Common myeloid progenitor, CD34-positive (primary cell): ENCODE data around the gene HDAC4.

ENCODE experiments used
- CTCF ChIA-PET: fragments of 350-600 bp; sonication (Branson Sonifier 250); formaldehyde crosslinking; loops from one replicate; lab custom pipeline; 2021; ENCODE audit warnings: antibody characterized with exemption; lab: Charles Lee
- POLR2A ChIA-PET: fragments of 350-600 bp; sonication (Branson Sonifier 250); formaldehyde crosslinking; loops from one replicate; lab custom pipeline; 2021; ENCODE audit warnings: antibody characterized with exemption; lab: Charles Lee
- DNase-seq, 3 donors: peaks; one replicate each; pipeline versions ENCODE4 v3.0.0 to v3.0.0-alpha.2; 2013
- H3K27ac ChIP-seq, 2 experiments: 1 replicate in 1 of 2; 2 replicates in 1 of 2; pipeline ENCODE4 v1.7.0; 2013; ENCODE audit warnings: inconsistent platforms in 2 of 2, low read length in 2 of 2, mild to moderate bottlenecking in 2 of 2, low read depth in 1 of 2, moderate library complexity in 1 of 2; ENCODE audit not compliant: severe bottlenecking in 2 of 2, insufficient read depth in 1 of 2, poor library complexity in 1 of 2
- H3K27me3 ChIP-seq, 5 experiments: replicated peaks in 2 of 5; 1 replicate in 3 of 5; 2 replicates in 2 of 5; pipeline versions ENCODE4 v1.6.1 to v1.7.0; 2013; ENCODE audit warnings: low read length in 4 of 5, mild to moderate bottlenecking in 2 of 5, moderate library complexity in 2 of 5, inconsistent platforms in 1 of 5; ENCODE audit not compliant: insufficient read depth in 5 of 5, control insufficient read depth in 4 of 5
- H3K36me3 ChIP-seq, 4 experiments: 1 replicate in 2 of 4; 2 replicates in 2 of 4; pipeline versions ENCODE4 v1.6.1 to v1.7.0; 2013; ENCODE audit warnings: low read length in 3 of 4, control low read depth in 1 of 4, mild to moderate bottlenecking in 1 of 4; ENCODE audit not compliant: control insufficient read depth in 4 of 4, insufficient read depth in 4 of 4
- H3K4me1 ChIP-seq, 4 experiments: 1 replicate in 3 of 4; 2 replicates in 1 of 4; pipeline versions ENCODE4 v1.6.1 to v1.7.1; 2013; ENCODE audit warnings: low read length in 3 of 4, mild to moderate bottlenecking in 3 of 4, control low read depth in 1 of 4, inconsistent platforms in 1 of 4, moderate library complexity in 1 of 4; ENCODE audit not compliant: control insufficient read depth in 4 of 4, insufficient read depth in 4 of 4; ENCODE audit errors: control extremely low read depth in 1 of 4
- H3K4me3 ChIP-seq, 7 experiments: 1 replicate in 4 of 7; 2 replicates in 3 of 7; pipeline versions ENCODE4 v1.5.1 to v1.7.0; 2013; ENCODE audit warnings: mild to moderate bottlenecking in 7 of 7, low read length in 6 of 7, moderate library complexity in 6 of 7, inconsistent platforms in 2 of 7, low read depth in 2 of 7, control low read depth in 1 of 7; ENCODE audit not compliant: insufficient read depth in 4 of 7, control insufficient read depth in 1 of 7; ENCODE audit errors: extremely low read depth in 1 of 7
- H3K9me3 ChIP-seq, 5 experiments: 1 replicate in 4 of 5; 2 replicates in 1 of 5; pipeline versions ENCODE4 v1.6.1 to v1.7.1; 2013; ENCODE audit warnings: low read length in 4 of 5, mild to moderate bottlenecking in 2 of 5, inconsistent platforms in 1 of 5, low read depth in 1 of 5, moderate library complexity in 1 of 5; ENCODE audit not compliant: control insufficient read depth in 4 of 5, insufficient read depth in 2 of 5; ENCODE audit errors: control extremely low read depth in 1 of 5
- WGBS: methylation state at CpG from one replicate; pipeline ENCODE4 v1.1.5; 2013; ENCODE audit not compliant: insufficient coverage; 5-methylcytosine and 5-hydroxymethylcytosine counted together

HDAC4 gene

DNA sequence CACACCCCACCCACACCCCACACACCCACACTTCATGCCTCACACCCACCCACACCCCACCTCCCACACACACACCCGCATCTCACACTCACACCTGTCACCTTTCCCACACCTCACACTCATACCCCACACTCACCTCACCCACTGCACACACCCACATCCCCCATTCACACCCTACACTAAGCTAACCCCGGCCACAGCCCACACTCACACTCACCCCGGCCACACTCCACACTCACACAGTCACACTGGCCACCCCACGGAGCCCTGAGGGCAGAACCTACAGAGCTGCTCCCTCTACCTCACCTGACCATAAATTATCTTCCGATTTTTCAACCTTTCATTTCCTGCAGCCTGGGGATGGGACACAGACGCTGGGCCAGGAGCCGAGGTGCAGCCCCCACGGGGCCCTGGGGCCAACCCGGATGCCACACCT is 241.3 kb downstream of the HDAC4 start:
- WGBS: 96% methylated on average over 7 of the region's 9 CpGs
- no peak overlapping the region for H3K27ac ChIP-seq
- CTCF ChIA-PET: no interaction called here
- no peak for DNase-seq
- POLR2A ChIA-PET: interaction anchor here (0.7 kb wide), 1 partner anchor 57 kb away, joined by 3 read pairs; no protein-coding TSS in a partner anchor
- peaks cover 0 to 52% (median 22%) of the 10 kb centered on the region in 4 experiments for H3K36me3 ChIP-seq
- no peaks in the 10 kb centered on the region for H3K4me1 ChIP-seq
- no peaks in the 10 kb centered on the region for H3K27me3 ChIP-seq
- no peaks in the 10 kb centered on the region for H3K9me3 ChIP-seq
- no peak overlapping the region for H3K4me3 ChIP-seq

DNA sequence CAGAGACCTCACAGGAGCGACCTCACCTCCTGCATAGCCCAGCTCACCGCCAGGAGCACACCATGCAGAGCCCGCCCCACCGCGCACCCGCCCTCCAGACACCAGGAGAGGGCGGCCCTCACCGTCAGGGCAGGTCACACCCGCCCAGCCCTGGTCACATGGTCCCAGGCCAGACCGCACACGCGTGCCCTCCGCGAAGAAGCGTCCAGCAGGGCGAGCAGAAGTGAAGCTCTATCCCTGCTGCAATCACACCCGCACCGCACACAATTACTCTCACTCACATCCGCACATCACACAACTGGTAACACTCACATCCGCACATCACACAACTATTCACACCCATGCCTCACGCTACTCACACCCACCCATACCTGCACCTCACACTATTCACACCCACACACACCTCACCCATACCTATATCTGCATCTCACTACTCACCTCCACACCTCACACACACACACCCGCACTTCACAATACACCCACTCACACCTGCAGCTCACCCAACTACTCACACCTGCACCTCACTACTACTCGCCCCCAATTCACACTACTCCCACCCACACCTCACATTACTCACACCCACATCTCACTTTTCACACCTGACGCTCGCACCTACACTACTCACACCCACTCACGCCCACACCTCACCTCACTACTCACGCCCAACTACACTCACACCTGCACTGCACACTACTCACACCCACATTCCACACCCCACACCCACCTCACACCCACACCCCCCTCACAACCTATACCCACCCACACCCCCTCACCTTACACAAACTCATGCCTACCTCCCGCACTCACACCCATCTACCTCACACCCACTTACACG is 242.0 kb downstream of the HDAC4 start:
- no peak overlapping the region for H3K27ac ChIP-seq
- WGBS: 100% methylated on average over 29 of the region's 29 CpGs
- H3K36me3 ChIP-seq: peaks cover 0 to 53% (median 25%) of the 10 kb centered on the region in 4 experiments
- H3K9me3 ChIP-seq: no peaks in the 10 kb centered on the region
- DNase-seq: no peak
- H3K4me3 ChIP-seq: no peak overlapping the region
- no peaks in the 10 kb centered on the region for H3K4me1 ChIP-seq
- POLR2A ChIA-PET: no interaction called here
- CTCF ChIA-PET: no interaction called here
- no peaks in the 10 kb centered on the region for H3K27me3 ChIP-seq

DNA sequence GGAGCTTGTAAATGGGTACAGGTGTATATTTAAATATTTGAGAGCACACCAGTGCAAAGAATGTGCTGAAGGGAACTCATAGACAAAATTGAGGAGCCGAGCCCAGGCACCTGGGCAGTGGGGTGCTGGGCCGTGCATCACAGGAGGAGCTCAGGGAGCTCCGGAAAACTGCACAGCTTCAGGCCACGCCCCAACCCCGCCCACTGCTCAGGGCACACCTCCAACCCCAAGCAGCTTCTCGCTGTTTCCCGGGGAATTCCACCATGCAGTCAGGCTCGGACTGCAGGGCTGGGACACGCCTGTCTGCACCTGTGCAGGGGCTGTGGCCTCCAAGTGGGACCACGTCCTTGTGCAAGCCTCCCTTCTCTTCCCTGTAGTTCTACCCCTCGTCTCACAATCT is 243.0 kb downstream of the HDAC4 start:
- Histone ChIP-seq H3K4me3 (no peak overlapping the region), H3K27ac (no peak overlapping the region), H3K9me3 (no peaks in the 10 kb centered on the region), H3K4me1 (no peaks in the 10 kb centered on the region), H3K27me3 (no peaks in the 10 kb centered on the region), H3K36me3 (peaks cover 2 to 49% (median 26%) of the 10 kb centered on the region in 4 experiments)
- POLR2A ChIA-PET: no interaction called here
- WGBS: 96% methylated on average over 4 of the region's 11 CpGs
- DNase-seq: no peak
- CTCF ChIA-PET: interaction anchor here (1.3 kb wide), 1 partner anchor 64 kb away, joined by 3 read pairs; no protein-coding TSS in a partner anchor

DNA sequence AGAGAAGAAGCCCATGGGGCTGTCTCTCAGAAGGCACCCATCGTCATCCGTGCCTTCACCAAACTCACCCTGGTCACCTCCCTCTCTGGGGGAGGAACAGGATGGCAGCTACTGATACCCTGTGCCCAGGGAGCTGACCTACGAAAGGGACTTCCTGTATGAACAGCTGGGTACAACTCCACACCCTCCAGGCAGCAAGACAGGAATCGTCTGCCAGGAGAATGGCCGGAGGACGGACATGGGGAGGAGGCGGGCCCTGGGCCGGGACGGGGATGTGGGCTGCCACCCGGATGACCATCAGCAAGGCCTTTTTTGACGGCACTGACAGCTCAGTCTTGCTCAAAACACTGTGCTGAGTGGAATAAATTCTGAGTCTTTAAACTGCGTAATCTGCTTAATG is 243.6 kb downstream of the HDAC4 start:
- Histone ChIP-seq H3K4me1 (no peaks in the 10 kb centered on the region), H3K27me3 (no peaks in the 10 kb centered on the region), H3K9me3 (no peaks in the 10 kb centered on the region), H3K27ac (no peak overlapping the region), H3K4me3 (no peak overlapping the region), H3K36me3 (peaks cover 2 to 48% (median 29%) of the 10 kb centered on the region in 4 experiments)
- DNase-seq: no peak
- 95% methylated on average over 10 of the region's 12 CpGs for WGBS
- CTCF ChIA-PET: interaction anchor here (1.3 kb wide), 1 partner anchor 64 kb away, joined by 3 read pairs; no protein-coding TSS in a partner anchor
- POLR2A ChIA-PET: no interaction called here

DNA sequence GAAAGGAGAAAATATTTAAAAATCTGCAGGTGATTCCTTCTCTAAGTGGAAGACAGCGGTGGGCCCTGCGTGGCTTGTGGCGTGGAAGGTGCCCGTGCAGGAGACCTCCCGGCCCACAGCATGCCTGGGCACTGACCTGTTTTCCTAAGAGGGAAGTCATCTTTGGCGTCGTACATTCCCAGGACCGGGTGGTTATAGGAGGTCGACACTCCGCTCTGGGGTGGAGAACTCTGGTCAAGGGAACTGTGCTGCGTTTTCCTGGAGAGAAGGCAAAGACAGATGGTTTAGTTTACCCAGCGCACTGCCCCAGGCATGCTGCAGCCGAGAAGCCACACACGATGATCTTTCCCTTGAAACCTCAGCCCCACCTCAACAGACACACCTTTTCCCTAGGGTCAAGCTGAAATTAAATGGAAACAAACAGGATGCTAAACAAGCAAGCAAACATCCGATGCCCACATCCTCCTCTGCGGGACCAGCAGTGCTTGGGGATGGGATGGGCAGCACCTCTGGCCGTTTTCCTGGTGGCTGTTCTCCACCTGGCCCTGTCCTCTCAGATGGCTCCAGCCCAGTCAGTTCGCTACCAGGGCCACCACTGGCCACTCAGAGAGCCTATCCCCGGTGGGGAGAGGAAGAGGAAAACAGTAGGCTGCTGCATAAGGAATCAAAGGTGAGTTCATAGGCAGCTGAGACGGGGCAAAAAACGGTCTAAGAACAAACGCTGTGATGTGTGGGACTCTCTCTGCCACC is 244.1 kb downstream of the HDAC4 start:
- H3K4me1 ChIP-seq: no peaks in the 10 kb centered on the region
- no peak for DNase-seq
- H3K27me3 ChIP-seq: no peaks in the 10 kb centered on the region
- peaks cover 3 to 47% (median 30%) of the 10 kb centered on the region in 4 experiments for H3K36me3 ChIP-seq
- H3K9me3 ChIP-seq: no peaks in the 10 kb centered on the region
- WGBS: 97% methylated on average over 19 of the region's 22 CpGs
- H3K4me3 ChIP-seq: no peak overlapping the region
- H3K27ac ChIP-seq: no peak overlapping the region
- ChIA-PET CTCF (interaction anchor here (1.3 kb wide), 1 partner anchor 65 kb away, joined by 3 read pairs; no protein-coding TSS in a partner anchor), POLR2A (no interaction called here)

DNA sequence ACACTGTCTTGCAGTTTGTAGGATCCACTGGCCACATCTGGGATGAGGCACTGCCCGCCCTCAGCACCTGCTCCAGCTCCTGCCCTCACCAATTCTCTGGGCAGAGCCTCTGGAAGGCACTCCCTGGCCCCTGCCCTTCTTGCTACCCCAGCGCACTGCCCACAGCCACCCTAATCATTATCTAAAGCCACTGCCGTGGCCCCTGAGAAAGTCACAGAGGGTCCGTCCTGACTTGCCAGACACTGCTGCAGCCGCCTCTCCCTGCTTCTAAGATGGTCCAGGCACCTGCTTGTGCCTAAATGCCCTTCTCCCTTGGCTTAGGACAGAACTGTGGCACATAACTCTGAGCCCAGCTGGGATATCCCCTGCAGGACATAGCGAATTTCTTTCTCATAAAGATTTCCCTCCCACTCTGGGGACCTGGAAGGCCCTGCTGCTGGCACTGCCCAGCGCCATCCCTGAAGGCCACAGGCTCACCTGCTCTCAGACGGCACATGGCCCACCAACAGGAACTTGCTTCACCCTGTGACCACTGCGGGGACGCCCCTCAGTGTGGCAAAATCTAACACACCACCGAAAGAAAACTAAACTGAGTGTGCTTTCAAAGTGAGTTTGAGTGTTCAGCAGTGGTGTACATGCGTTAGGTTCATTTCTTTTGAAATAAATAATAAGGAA is 244.9 kb downstream of the HDAC4 start:
- no peaks in the 10 kb centered on the region for H3K27me3 ChIP-seq
- WGBS: 98% methylated on average over 12 of the region's 12 CpGs
- peaks cover 3 to 45% (median 30%) of the 10 kb centered on the region in 4 experiments for H3K36me3 ChIP-seq
- no peak overlapping the region for H3K4me3 ChIP-seq
- POLR2A ChIA-PET: no interaction called here
- no peaks in the 10 kb centered on the region for H3K9me3 ChIP-seq
- H3K4me1 ChIP-seq: peaks cover 0 to under 1% (median 0%) of the 10 kb centered on the region in 4 experiments
- CTCF ChIA-PET: no interaction called here
- no peak overlapping the region for H3K27ac ChIP-seq
- DNase-seq: no peak
